Hepatic stellate cell (primary cell): ENCODE data around the gene WWOX.
A peak's percentile ranks its signal among the peaks of the same experiment; 100 is the strongest.

Source experiments
- DNase-seq: peaks from one replicate; pipeline ENCODE4 v3.0.0; 2011; ENCODE audit warnings: low spot score

Gene WWOX

GRCh38 chr16:78105517-78105916 lies 6.1 kb downstream of the WWOX start:
- DNase-seq = no peak

GRCh38 chr16:78106686-78107085 lies 7.2 kb downstream of the WWOX start:
- DNase-seq = no peak

DNA sequence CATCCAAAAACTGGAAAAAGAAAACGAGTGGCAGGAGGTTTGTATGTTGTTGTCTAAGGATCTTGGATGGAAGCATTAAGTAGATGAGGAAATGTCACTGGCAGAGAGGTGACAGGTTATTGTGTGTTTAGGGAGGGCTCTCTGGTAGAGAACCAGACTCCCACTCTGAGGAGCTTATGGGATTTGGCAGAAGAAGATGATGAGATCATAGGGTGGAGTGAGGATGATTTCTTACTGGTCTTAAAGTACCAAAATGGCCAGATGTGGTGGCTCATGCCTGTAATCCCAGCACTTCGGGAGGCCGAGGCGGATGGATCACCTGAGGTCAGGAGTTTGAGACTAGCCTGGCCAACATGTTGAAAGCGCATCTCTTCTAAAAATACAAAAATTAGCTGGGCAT lies 9.0 kb downstream of the WWOX start:
- no peak for DNase-seq

DNA sequence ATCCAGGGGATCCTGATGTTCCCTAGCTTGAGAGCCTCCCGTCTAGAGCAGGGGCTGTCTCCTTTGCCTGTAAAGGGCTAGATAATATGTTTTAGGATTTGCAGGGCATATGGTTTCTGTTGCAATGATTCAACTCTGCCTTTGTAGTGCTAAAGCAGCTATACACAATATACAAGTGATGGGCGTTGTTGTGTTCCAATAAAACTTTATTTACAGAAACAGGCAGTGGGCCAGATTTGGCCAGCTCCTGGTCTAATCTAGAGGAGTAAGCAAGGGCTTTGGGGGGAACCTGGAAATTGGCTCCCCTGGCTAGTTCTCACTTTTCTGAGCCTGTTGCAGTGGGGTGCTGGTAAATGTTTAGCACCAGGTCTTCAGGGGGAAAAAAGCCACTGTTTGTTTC lies 13.8 kb downstream of the WWOX start:
- no peak for DNase-seq

GRCh38 chr16:78115659-78116058 lies 16.2 kb downstream of the WWOX start:
- no peak for DNase-seq

DNA sequence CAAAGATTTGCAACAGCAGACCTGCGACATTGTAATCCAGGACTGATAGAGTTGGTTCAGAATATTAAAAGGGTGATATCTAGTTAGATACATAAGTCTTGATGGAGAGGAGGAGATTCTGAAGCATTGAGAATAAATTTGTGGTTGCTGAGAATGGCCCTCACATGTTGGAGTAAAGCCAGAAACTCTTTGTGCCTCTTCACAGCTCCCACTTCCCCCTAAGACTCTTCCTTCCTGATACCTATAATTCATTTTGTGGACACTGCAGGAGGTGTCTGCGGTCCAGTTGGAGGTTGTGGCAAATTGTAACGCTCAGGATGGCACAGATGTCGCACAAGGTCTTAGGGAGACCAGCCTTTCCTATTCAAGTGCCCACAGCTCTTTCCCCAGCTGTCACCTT lies 17.5 kb downstream of the WWOX start:
- DNase-seq = no peak

GRCh38 chr16:78117391-78117790 lies 17.9 kb downstream of the WWOX start:
- no peak for DNase-seq

GRCh38 chr16:78118469-78119025 lies 19.1 kb downstream of the WWOX start:
- DNase-seq = no peak

DNA sequence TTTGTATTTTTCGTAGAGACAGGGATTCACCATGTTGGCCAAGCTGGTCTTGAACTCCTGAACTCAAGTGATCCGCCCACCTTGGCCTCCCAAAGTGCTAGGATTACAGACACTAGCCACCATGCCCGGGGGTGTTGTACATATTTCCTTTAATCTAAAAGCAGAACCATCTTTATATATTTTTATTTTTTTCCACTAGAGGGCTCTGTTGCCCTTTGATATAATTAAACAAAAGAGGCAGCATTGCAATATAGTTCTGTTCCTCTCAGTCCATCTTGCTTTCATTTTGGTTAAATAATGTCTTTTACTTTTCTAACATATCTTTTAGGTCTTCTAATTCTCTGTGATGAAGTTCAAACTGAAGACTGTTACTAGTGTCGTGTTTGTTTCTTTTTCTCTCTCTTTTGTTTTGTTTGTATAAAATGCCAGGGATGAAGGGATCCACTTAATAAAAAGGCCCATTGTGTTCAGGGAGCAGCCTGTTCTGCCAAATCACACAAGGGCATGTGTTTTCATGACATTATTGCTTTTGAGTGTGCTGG lies 23.4 kb downstream of the WWOX start:
- peak; percentile 34 for DNase-seq

GRCh38 chr16:78125112-78125844 lies 25.8 kb downstream of the WWOX start:
- no peak for DNase-seq

DNA sequence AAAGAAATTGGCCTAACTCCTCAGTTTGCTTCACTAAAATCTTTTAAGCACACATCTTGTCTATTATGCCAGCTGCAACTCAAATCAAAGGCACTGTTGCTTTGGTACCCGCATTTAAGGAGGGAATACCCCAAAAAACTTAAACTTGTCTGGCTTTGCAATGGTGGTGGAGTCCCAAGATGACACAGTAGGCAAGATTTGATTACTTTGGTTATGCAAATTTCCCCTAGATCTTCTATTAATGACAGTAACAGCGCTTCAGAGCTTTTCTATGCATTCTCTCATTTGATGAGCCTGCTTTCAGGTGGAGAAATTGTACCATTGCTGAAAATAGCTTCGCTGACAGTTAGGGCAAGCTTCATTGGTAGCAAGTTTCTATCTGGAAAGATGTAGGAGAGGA lies 27.2 kb downstream of the WWOX start:
- DNase-seq = no peak

- DNase-seq = no peak
Observed at GRCh38 chr16:78127130-78127529, 27.7 kb downstream of the WWOX start.

GRCh38 chr16:78128913-78129312 lies 29.5 kb downstream of the WWOX start:
- DNase-seq = no peak

- DNase-seq = no peak
Observed at GRCh38 chr16:78129349-78129748, 29.9 kb downstream of the WWOX start.

GRCh38 chr16:78130083-78130608 lies 30.7 kb downstream of the WWOX start:
- no peak for DNase-seq

DNA sequence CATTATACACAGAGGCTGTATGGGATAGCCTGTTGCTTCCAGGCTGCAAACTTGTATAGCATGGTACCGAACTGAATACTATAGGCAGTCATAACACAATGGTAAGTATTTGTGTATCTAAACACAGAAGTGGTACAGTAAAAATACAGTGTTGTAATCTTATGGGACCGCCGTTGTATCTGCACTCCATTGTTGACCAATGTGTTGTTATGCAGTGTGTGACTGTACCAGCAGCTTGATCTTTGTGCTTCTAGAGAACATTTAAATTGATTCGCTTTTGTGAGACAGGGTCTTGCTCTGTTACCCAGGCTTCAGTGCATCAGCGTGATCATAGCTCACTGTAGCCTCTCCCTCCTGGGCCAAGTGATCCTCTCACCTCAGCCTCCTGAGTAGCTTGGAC lies 31.5 kb downstream of the WWOX start:
- no peak for DNase-seq

- no peak for DNase-seq
Observed at GRCh38 chr16:78133919-78134318, 34.5 kb downstream of the WWOX start.

- DNase-seq = no peak
Observed at GRCh38 chr16:78134944-78135619, 35.6 kb downstream of the WWOX start.

DNA sequence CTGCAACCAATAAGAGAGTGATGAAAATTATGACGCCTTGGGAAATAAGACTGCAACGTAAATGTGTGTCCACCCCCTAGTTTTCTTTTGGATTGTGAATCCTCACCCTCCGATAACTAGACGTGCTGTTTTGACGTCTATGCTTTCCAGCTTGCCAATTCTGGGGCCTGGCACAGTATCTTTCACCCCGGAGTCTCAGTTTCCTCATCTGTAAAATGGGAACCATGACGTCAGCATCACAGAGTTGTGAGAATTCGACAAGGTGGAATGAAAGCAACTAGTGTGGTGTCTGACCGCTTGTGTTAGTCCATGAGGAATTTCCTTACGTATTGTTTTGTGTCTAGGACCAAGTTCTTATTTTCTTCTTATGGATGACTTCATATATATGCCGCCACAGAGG lies 37.7 kb downstream of the WWOX start:
- no peak for DNase-seq

- no peak for DNase-seq
Observed at GRCh38 chr16:78137782-78138616, 38.5 kb downstream of the WWOX start.

DNA sequence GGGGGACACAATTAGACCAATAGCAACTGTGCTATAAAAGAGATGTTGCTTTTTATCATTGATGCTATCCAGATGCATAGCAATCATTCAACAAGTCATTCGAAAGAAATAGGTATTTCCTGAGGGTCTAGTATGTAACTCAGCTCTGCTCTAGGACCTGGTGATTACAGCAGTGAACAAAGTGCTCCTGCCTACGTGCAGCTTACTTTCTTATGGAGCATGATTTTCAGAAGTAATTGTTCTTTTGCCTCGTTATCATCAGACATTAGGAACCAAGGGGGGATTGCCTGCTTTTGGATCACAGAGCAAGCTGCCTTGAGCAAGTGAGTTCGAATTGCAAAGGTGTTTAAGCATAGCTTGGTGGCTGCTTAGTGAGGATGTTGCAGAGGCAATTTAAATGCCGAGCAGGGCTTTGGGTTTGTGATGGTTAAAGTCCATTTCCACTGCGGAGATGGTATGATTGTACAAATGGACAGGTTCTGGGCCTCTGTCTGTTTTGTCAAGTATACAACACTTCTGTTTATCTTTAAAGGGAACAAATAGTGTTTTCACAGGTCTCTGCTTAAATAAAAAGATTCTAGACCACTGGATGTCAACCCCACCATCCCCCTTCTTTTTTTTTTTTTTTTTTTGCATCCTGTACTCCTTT lies 41.5 kb downstream of the WWOX start:
- no peak for DNase-seq

DNA sequence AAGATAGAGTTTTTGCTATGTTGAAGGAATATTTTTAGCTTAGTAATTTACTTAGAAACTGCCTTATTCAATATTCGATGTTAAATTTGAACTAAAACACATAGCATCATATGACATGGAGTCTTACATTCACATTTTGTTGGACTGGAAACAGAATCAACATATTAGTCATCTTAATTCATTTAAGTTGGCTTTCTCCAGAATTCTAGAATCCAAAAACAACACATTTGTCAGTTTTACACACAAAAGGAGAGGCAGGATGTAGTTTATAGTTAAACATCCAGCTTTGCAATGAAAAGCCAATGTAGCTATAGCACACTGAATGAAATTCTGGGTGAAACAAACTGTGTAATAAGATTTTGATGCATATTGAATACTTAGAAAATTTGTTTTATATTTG lies 43.3 kb downstream of the WWOX start:
- DNase-seq = no peak
